Globus pallidus (tissue), 1 donor: ENCODE data around the gene METTL15.
"Not testable (repeated sequence)": the region's sequence is repeated elsewhere in the genome, so short reads cannot be mapped to it uniquely, and the experiment has no call there.

ENCODE experiments used
- DNase-seq: peaks from one replicate; pipeline ENCODE4 v3.0.0-alpha.2; 2015; ENCODE audit warnings: low spot score

Gene METTL15

DNA sequence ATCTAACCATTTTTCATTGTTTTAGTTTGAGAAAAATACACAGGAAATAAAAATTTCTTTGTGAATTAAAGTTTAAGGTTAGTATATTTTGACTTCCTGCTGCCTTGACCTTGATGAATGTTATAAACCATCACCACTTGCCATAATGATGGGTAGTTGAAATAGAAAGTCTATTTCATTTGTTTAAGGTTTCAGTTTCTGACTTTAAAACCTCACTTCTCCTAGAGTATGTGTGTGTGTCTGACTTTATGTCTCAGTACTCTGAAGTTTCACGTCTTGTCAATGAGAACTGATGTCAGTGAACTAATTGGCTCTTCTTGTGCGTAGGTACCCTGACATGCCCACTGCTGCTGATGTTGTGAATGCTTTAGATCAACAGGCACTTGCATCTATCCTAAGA is 188.2 kb downstream of the METTL15 start:
- DNase-seq: no peak

GRCh38 chr11:28298209-28298608 is 190.0 kb downstream of the METTL15 start:
- DNase-seq: no peak

GRCh38 chr11:28303477-28304191 is 195.4 kb downstream of the METTL15 start:
- no peak for DNase-seq

- DNase-seq: no peak
Measured at GRCh38 chr11:28315440-28315839, 207.3 kb downstream of the METTL15 start.

GRCh38 chr11:28318871-28319270 is 210.7 kb downstream of the METTL15 start:
- no peak for DNase-seq

GRCh38 chr11:28323621-28324020 is 215.4 kb downstream of the METTL15 start:
- no peak for DNase-seq

- DNase-seq: not testable (repeated sequence)
Measured at GRCh38 chr11:28332393-28332792, 224.2 kb downstream of the METTL15 start.

DNA sequence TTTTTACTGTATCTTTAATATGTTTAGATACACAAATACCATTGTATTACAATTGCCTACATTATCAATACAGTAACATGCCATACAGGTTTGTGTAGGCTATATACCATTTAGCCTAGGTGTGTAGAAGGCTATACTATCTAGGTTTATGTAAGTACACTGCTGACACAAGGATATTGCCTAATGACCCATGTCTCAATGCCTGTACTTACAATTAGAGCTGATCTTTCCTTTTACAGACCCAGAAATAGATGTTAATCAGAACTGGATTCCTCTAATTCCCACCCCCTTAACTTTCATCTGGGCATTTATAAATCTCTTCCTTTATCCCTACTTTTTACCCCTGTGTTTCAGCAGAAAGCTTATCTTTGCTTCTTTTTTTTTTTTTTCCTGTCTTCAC is 229.5 kb downstream of the METTL15 start:
- DNase-seq: no peak

DNA sequence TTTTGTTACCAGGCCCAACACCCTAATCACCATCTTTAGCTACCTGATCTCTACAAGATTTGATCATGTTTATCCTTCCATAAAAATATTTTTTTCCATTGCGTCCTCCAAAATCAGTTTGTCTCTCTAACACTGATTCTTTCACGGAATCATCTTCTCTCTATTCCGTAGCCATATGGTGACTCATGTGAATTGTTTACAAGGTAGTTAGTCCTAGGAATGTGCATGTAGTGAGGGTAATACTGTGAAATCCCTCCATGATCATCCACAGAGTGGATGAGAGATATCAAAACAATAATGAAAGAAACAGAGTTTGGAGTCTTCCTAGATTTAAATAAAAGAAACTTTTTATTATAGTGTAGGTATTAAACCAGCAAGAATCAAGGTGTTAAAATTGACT is 230.2 kb downstream of the METTL15 start:
- no peak for DNase-seq

DNA sequence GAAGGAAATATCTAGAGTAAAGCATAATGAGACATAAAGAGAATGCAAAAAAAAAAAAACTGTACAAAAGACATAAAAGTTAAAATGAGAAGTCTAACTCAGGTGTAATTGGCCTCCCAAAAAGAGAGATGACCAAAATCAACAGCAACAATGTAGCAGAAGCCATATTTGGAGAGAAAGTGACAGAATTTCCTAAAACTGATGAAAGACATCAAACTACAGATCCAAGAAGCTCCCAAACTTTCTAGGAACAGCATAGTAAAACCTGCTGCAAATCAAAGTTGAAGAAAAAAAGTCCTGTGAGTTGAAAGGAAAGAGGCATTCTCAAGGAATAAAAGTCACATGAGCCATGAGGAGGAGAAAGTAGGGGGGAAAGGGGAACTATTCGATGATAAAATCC is 231.3 kb downstream of the METTL15 start:
- no peak for DNase-seq

- DNase-seq: no peak
Measured at GRCh38 chr11:28342716-28343115, 234.5 kb downstream of the METTL15 start.

DNA sequence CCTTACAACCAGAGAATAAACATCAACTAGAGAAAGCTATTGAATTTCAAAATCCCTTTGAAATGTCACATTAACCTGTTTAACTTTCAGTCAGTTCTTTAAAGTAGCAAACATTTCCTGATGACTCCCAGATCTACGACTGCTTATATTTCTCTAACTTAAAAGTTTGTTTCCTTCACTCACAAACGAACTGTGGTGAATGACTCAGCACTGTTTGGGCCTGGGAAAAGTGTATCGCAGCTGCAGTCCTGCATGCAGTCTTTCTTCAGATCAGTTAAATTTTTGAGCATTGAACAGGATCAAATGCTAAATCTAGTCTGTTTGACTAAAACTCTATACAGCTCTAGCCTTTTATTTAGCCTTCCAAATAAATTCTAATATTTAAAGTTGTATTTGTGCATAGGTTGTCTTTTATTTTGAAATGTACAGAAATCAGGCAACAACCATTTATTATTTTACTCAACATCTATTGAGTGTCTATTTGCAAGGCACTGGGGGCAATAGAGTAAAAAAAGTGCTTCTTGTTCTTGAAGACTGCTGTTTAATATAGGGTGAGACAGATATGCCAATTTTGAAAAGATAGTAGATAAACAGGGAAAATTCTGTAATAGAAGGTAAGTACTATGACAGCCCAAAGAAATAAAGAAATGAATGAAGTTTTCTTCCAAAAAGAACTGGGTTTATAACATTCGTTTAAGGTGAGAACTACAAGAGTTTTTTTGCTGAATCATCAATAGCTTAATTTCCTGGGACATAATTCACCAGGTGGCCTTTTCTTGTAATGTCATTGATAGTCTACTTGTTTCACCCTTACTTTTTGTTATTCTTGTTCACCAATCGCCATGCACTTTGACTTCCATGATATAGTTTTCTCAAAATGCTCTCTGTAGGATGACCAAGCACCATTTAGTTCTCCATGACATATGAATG is 235.4 kb downstream of the METTL15 start:
- DNase-seq: no peak

DNA sequence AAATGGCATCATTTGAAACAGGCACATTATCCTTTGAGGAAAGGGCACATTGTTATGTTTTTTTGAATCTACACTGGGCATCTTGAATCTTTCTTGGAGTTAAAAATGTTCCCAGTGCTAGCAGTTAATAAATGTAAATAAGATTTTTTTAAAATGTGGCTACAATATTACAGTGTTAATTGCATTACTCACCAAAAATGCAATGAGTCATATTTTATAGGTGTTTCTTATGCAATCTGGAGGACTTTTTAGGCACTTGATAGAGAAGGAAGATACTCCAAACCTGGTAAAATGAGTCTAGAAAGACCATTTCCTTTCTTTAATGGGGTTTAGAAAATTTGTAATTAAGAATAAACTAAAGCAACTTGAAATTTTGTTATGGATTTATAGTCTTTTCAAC is 238.0 kb downstream of the METTL15 start:
- no peak for DNase-seq

- DNase-seq: no peak
Measured at GRCh38 chr11:28346721-28347120, 238.5 kb downstream of the METTL15 start.

- no peak for DNase-seq
Measured at GRCh38 chr11:28347371-28347770, 239.2 kb downstream of the METTL15 start.

GRCh38 chr11:28350216-28350615 is 242.0 kb downstream of the METTL15 start:
- DNase-seq: no peak

DNA sequence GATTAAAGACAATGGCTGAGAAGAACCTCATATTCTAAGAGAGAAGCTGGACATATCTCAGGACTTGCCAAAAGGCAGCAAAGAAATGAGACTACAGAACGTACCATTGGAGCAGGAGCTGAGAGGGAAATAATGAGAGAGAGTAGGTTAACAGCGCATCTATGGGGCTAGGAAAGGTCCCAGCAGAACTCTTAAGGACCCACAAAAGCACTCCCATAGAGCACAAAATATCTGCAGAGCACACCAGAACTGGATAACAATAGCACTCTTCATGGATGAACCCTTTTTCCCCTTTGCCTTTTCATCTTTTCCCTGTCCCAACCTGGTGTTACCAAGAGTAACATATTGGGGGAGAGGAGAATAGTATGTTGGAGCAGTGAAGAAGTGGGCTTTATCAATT is 245.8 kb downstream of the METTL15 start:
- DNase-seq: no peak

DNA sequence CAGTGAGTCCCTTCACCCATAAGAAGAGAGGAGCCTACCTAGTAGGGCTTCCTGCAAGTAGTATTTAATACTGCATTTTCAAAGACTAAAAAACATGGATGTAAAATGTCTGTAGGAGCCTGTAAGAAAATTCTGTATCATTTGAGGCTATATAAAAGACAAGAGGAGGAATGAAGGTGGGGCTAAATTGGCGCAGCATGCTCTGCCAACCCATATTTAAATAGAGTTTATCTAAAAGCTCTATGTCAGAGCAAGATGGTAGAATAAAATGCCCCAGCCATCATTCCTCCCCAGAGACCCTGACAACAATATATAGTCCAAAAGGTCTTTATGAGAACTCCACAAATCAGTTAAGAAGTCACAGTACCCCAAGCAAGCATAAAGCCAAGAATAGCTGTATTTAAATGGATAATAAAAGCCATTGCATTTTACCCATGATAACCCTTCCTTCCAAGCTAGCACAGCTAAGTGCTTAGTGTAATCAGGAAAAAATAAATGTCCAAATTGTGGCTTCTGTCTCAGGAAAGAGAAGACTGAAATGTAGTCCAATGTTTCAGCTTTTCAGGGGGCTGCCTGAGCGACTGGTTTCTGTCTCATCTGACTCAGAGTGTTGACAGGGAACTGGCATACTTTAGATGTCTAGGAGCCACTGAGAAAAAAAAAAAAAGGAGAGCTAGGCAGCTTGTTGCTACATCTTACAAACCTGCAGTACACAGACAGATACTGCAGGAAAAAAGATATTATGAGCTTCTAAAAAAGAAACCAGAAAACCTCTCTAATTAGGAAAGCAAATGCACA is 258.6 kb downstream of the METTL15 start:
- DNase-seq: no peak

GRCh38 chr11:28378095-28378494 is 269.9 kb downstream of the METTL15 start:
- DNase-seq: not testable (repeated sequence)
